H1 (cell line): ENCODE results near the gene CAMK2B.

Source experiments
- CHD1 ChIP-seq: IDR thresholded peaks from 2 replicates; pipeline ENCODE4 v1.6.1; 2012; ENCODE audit warnings: low read depth, low read length, improper control_type of control experiment
- CTCF ChIP-seq, 3 experiments: IDR thresholded peaks; 1 replicate in 2 of 3; 2 replicates in 1 of 3; pipeline versions ENCODE4 v1.5.1 to v1.6.1; 2011; ENCODE audit warnings: low read length in 3 of 3, mild to moderate bottlenecking in 3 of 3, inconsistent platforms in 2 of 3, low read depth in 1 of 3, moderate library complexity in 1 of 3; ENCODE audit not compliant: insufficient read depth in 1 of 3; ENCODE audit errors: control extremely low read depth in 1 of 3
- POLR2A ChIP-seq, 2 experiments: IDR thresholded peaks; 1 replicate in 1 of 2; 2 replicates in 1 of 2; pipeline ENCODE4 v1.6.1; 2011; ENCODE audit warnings: low read depth in 2 of 2, low read length in 2 of 2, mild to moderate bottlenecking in 2 of 2; ENCODE audit errors: control extremely low read depth in 1 of 2
- USF2 ChIP-seq: IDR thresholded peaks from 2 replicates; pipeline ENCODE4 v1.6.1; 2011; ENCODE audit warnings: low read length, improper control_type of control experiment
- YY1 ChIP-seq: IDR thresholded peaks from 2 replicates; pipeline ENCODE4 v1.6.1; 2011; ENCODE audit warnings: low read depth, mild to moderate bottlenecking, low read length

- TF ChIP-seq CTCF (IDR thresholded peaks at IDR 0.05; ENCODE audit: control extremely low read depth in 1 of 3, insufficient read depth in 1 of 3, low read depth in 1 of 3, low read length in 3 of 3) = no peak
- TF ChIP-seq CHD1 = no peak
- no peak for TF ChIP-seq YY1
- TF ChIP-seq POLR2A (IDR thresholded peaks at IDR 0.05; ENCODE audit: control extremely low read depth in 1 of 2, low read depth in 2 of 2, low read length in 2 of 2) = no peak
- TF ChIP-seq USF2 = no peak
Measured at GRCh38 chr7:44222776-44223261, 102.6 kb downstream of the CAMK2B start.
